Measurements from ENCODE around the gene WWC2.

WWC2 gene

GRCh38 chr4:183072176-183072575 is 26.9 kb upstream of the WWC2 start:
- no peak for DNase-seq (ENCODE audit: low spot score)
- ChIA-PET POLR2A (ENCODE audit: low non-redundant PET) (no interaction called here), CTCF (no interaction called here)
- no peak overlapping the region for H3K27ac ChIP-seq
- TF ChIP-seq CTCF (conservative IDR thresholded peaks at IDR 0.05; ENCODE audit: low read depth) = no peak

- CTCF ChIA-PET = interaction anchor here (0.5 to 2.0 kb wide), 11 partner anchors 27 to 900 kb away, joined by 3 to 21 read pairs (median 5); no protein-coding TSS in a partner anchor
- peak; percentile 55 for TF ChIP-seq CTCF (conservative IDR thresholded peaks at IDR 0.05; ENCODE audit: low read depth)
- no peak for DNase-seq (ENCODE audit: low spot score)
- no peak overlapping the region for H3K27ac ChIP-seq
- POLR2A ChIA-PET (ENCODE audit: low non-redundant PET) = no interaction called here
Observed at GRCh38 chr4:183073838-183074145, 25.3 kb upstream of the WWC2 start.

- ChIA-PET POLR2A (ENCODE audit: low non-redundant PET) (no interaction called here), CTCF (interaction anchor here (0.5 to 2.0 kb wide), 8 partner anchors 33 to 900 kb away, joined by 3 to 21 read pairs (median 6); no protein-coding TSS in a partner anchor)
- no peak overlapping the region for H3K27ac ChIP-seq
- no peak for DNase-seq (ENCODE audit: low spot score)
- TF ChIP-seq CTCF (conservative IDR thresholded peaks at IDR 0.05; ENCODE audit: low read depth) = no peak
Observed at GRCh38 chr4:183074288-183074990, 24.6 kb upstream of the WWC2 start.

GRCh38 chr4:183078634-183079033 is 20.4 kb upstream of the WWC2 start:
- ChIA-PET CTCF (interaction anchor here (0.6 kb wide), 1 partner anchor 796 kb away, joined by 3 read pairs; no protein-coding TSS in a partner anchor), POLR2A (ENCODE audit: low non-redundant PET) (no interaction called here)
- no peak overlapping the region for H3K27ac ChIP-seq
- DNase-seq (ENCODE audit: low spot score) = no peak
- no peak for TF ChIP-seq CTCF (conservative IDR thresholded peaks at IDR 0.05; ENCODE audit: low read depth)

- no peak for TF ChIP-seq CTCF (conservative IDR thresholded peaks at IDR 0.05; ENCODE audit: low read depth)
- ChIA-PET POLR2A (ENCODE audit: low non-redundant PET) (no interaction called here), CTCF (no interaction called here)
- no peak overlapping the region for H3K27ac ChIP-seq
- DNase-seq (ENCODE audit: low spot score) = no peak
Observed at GRCh38 chr4:183080372-183081115, 18.5 kb upstream of the WWC2 start.

GRCh38 chr4:183081116-183081469 is 18.0 kb upstream of the WWC2 start:
- no peak overlapping the region for H3K27ac ChIP-seq
- ChIA-PET POLR2A (ENCODE audit: low non-redundant PET) (no interaction called here), CTCF (no interaction called here)
- TF ChIP-seq CTCF (conservative IDR thresholded peaks at IDR 0.05; ENCODE audit: low read depth) = no peak
- DNase-seq (ENCODE audit: low spot score) = no peak
